PC-9 (cell line): Measurements from ENCODE around the gene MYL12A. TPM values are rescaled to one million over a fixed set of nuclear protein-coding genes. Genes with fewer than 3 reads are reported as not detected.

ENCODE experiments used
- BruUV-seq: library from RNA; stranded (reverse); fragments of 400-500 nt; replicated peaks from 2 replicates; lab custom pipeline; 2021; lab: Mats Ljungman, UMichigan
- CTCF ChIA-PET: fragments of 300-600 bp; sonication (Branson Sonifier 250); formaldehyde crosslinking; loops from one replicate; lab custom pipeline; 2022; ENCODE audit warnings: antibody characterized with exemption; lab: Charles Lee
- POLR2A ChIA-PET: fragments of 300-600 bp; sonication (Branson Sonifier 250); formaldehyde crosslinking; loops from one replicate; lab custom pipeline; 2022; ENCODE audit warnings: antibody characterized with exemption; ENCODE audit not compliant: unreplicated experiment; lab: Charles Lee
- DNase-seq, 2 experiments: peaks; one replicate each; pipeline versions ENCODE4 v3.0.0 to v3.0.0-alpha.2; 2015 to 2022; ENCODE audit warnings: mixed read lengths in 1 of 2
- H2AFZ ChIP-seq: fragments of 200-600 bp; sonication (generic); 2 replicates; pipeline ENCODE4 v1.8.1; 2017; ENCODE audit warnings: antibody characterized with exemption
- H3F3A ChIP-seq: fragments of 200-600 bp; sonication (generic); 2 replicates; pipeline ENCODE4 v1.8.1; 2017; ENCODE audit warnings: antibody characterized with exemption, mild to moderate bottlenecking, low read depth; ENCODE audit not compliant: insufficient read depth
- H3K27ac ChIP-seq: fragments of 200-600 bp; sonication (generic); 2 replicates; pipeline ENCODE4 v1.6.1; 2016; ENCODE audit warnings: mixed run types
- H3K27me3 ChIP-seq: fragments of 200-600 bp; sonication (generic); 2 replicates; pipeline ENCODE4 v1.6.1; 2016; ENCODE audit warnings: low read depth, mixed run types; ENCODE audit not compliant: insufficient read depth
- H3K36me3 ChIP-seq: fragments of 200-600 bp; sonication (generic); 2 replicates; pipeline ENCODE4 v1.6.1; 2016; ENCODE audit warnings: low read depth, mixed run types
- H3K4me1 ChIP-seq: fragments of 200-600 bp; sonication (generic); replicated peaks from 2 replicates; pipeline ENCODE4 v1.6.1; 2016; ENCODE audit warnings: mixed run types; ENCODE audit not compliant: insufficient read depth
- H3K4me2 ChIP-seq: fragments of 200-600 bp; sonication (generic); 2 replicates; pipeline ENCODE4 v1.6.1; 2017; ENCODE audit warnings: mixed run types
- H3K4me3 ChIP-seq: fragments of 200-600 bp; sonication (generic); 2 replicates; pipeline ENCODE4 v1.6.1; 2016; ENCODE audit warnings: mixed run types
- H3K79me2 ChIP-seq: fragments of 200-600 bp; sonication (generic); 2 replicates; pipeline ENCODE4 v1.6.1; 2017; ENCODE audit warnings: low read depth, mixed run types
- H3K9me2 ChIP-seq: fragments of 200-600 bp; sonication (generic); 2 replicates; pipeline ENCODE4 v1.8.1; 2017; ENCODE audit warnings: mild to moderate bottlenecking; ENCODE audit not compliant: insufficient read depth
- H3K9me3 ChIP-seq: fragments of 200-600 bp; sonication (generic); 2 replicates; pipeline ENCODE4 v1.8.1; 2016; ENCODE audit warnings: low read depth; ENCODE audit not compliant: insufficient read depth
- H4K20me1 ChIP-seq: fragments of 200-600 bp; sonication (generic); 2 replicates; pipeline ENCODE4 v1.8.1; 2017; ENCODE audit not compliant: insufficient read depth
- EZH2 ChIP-seq: fragments of 200-600 bp; sonication (generic); IDR thresholded peaks from 2 replicates; pipeline ENCODE4 v1.8.0; 2017; ENCODE audit warnings: antibody characterized with exemption, low read depth
- intact Hi-C: fragments of 100-400 bp; cut with micrococcal nuclease; formaldehyde crosslinking; loops from one replicate; pipeline ENCODE4 v1.10.0; 2022; ENCODE audit not compliant: unreplicated experiment
- total RNA-seq: library from RNA; stranded (reverse); gene quantifications from 2 replicates; pipeline ENCODE4 v1.2.3, GENCODE V29; 2021
- TF ChIP-seq, protein P1 (sequence below): fragments of 200-600 bp; sonication (generic); conservative IDR thresholded peaks from 2 replicates; pipeline ENCODE4 v1.6.1; 2017; ENCODE audit warnings: mixed run types, antibody characterized with exemption, mild to moderate bottlenecking, moderate library complexity

The MYL12A gene
- total RNA-seq, 1 experiment from 2014 or later: 532 TPM

DNA sequence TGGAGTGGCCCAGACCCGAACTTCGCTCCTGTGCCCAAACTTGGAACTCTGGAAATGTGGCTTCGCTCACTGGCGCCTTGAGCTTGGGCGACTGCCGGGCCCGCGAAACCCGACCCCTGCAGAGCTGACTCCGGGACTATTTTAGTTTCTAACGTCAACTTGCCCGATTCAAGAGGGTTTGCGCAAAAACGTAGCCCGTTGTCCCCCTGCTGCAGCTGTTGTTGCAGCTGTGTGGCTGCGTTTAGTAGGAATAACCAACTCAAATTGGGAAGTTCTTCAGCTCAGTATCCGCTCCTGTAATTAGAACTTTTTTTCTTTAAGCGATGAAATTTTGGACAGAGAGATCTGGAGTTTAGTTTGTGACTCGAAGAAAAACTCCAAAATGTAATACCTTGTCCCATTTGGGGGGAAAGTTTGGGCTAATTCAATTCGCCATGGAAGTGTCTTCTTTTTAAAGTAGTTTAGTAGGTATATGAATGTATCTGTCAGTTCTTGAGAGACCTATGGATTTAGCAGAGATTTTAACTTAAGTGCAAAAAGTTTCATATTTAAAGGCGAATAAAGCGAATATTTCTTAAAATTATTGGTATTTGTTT lies 559 bp downstream of the MYL12A start:
- no peaks in the 10 kb centered on the region for H3K27me3 ChIP-seq
- CTCF ChIA-PET: no interaction called here
- H3K27ac ChIP-seq: peak overlapping the region; percentile 87
- BruUV-seq: TSS peak; percentile 70
- H2AFZ ChIP-seq: peak overlapping the region; percentile 85; the same call in 1 of the 2 replicates
- H4K20me1 ChIP-seq: 0 out of 2 replicates have a peak, but pooled peaks cover 6% of the 10 kb centered on the region
- intact Hi-C loops: loop anchor here (5.0 kb wide), 2 partner anchors 481 to 676 kb away; partner anchors contain the start of genes METTL4 and NDC80
- H3K9me3 ChIP-seq: no peaks in the 10 kb centered on the region
- peaks cover 23% of the 10 kb centered on the region for H3K36me3 ChIP-seq
- POLR2A ChIA-PET: interaction anchor here (0.7 to 2.4 kb wide), 7 partner anchors 13 to 418 kb away, joined by 3 to 21 read pairs (median 8); partner anchors contain the start of gene MYL12B
- H3K4me2 ChIP-seq: peak overlapping the region; percentile 85
- peaks cover 36% of the 10 kb centered on the region for H3K4me1 ChIP-seq
- H3K4me3 ChIP-seq: peak overlapping the region; percentile 86
- no peak for DNase-seq
- H3K79me2 ChIP-seq: peaks cover 65% of the 10 kb centered on the region
- H3F3A ChIP-seq: peaks cover 24% of the 10 kb centered on the region
- TF ChIP-seq, protein P1, sequence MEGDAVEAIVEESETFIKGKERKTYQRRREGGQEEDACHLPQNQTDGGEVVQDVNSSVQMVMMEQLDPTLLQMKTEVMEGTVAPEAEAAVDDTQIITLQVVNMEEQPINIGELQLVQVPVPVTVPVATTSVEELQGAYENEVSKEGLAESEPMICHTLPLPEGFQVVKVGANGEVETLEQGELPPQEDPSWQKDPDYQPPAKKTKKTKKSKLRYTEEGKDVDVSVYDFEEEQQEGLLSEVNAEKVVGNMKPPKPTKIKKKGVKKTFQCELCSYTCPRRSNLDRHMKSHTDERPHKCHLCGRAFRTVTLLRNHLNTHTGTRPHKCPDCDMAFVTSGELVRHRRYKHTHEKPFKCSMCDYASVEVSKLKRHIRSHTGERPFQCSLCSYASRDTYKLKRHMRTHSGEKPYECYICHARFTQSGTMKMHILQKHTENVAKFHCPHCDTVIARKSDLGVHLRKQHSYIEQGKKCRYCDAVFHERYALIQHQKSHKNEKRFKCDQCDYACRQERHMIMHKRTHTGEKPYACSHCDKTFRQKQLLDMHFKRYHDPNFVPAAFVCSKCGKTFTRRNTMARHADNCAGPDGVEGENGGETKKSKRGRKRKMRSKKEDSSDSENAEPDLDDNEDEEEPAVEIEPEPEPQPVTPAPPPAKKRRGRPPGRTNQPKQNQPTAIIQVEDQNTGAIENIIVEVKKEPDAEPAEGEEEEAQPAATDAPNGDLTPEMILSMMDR: no peak
- no peak for TF ChIP-seq EZH2
- no peaks in the 10 kb centered on the region for H3K9me2 ChIP-seq

DNA sequence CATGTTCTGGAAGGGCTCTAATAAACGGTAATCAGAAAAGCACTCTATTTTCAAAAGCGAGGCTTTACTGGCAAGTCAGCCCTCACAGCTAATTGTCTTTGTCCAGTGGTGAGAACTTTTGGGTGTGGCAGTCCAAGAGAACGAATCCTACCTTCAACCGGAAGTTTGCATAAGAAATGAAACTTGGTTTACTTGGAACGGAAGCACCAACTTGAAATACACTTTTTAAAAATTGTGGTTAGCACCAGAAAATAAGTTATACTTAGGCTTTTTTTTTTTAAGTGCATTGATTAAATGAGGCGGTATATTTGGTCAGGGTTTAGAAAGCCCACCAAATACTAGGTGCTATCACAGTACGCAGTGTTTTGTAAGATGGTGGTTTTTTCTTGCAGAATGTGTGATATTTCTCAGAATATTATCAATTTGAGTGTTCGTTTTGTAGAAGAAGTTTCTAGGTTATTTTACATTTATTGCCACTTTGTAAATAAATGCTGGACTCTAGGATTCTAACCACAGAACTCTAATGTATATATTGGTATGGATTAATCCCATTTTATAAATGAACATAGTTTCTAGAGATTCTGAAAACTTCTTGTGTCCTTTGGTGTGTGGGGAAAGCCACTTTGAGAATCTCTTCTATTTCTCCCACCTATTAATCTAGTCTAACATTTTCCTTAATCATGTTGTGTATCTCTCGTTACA lies 1.2 kb downstream of the MYL12A start:
- intact Hi-C loops: loop anchor here (5.0 kb wide), 2 partner anchors 482 to 677 kb away; partner anchors contain the start of genes METTL4 and NDC80
- H3K4me3 ChIP-seq: peak overlapping the region; percentile 86
- H3K9me3 ChIP-seq: no peaks in the 10 kb centered on the region
- peak overlapping the region; percentile 85 for H3K4me2 ChIP-seq
- ChIA-PET POLR2A (interaction anchor here (0.6 to 2.4 kb wide), 6 partner anchors 13 to 417 kb away, joined by 4 to 21 read pairs (median 10); partner anchors contain the start of gene MYL12B), CTCF (no interaction called here)
- peak in 1 of 2 experiments; percentile 69 for DNase-seq
- no peaks in the 10 kb centered on the region for H3K27me3 ChIP-seq
- H2AFZ ChIP-seq: no peak overlapping the region
- H3K9me2 ChIP-seq: no peaks in the 10 kb centered on the region
- H3F3A ChIP-seq: peaks cover 27% of the 10 kb centered on the region
- H3K27ac ChIP-seq: peak overlapping the region; percentile 87
- peaks cover 36% of the 10 kb centered on the region for H3K4me1 ChIP-seq
- H3K36me3 ChIP-seq: peaks cover 30% of the 10 kb centered on the region
- BruUV-seq: no TSS peak
- TF ChIP-seq, protein P1: no peak
- TF ChIP-seq EZH2: no peak
- H4K20me1 ChIP-seq: 0 out of 2 replicates have a peak, but pooled peaks cover 6% of the 10 kb centered on the region
- H3K79me2 ChIP-seq: peaks cover 72% of the 10 kb centered on the region
